HepG2 (cell line): ENCODE data around the gene ADD2. TPM values are rescaled to one million over a fixed set of nuclear protein-coding genes. Genes with fewer than 3 reads are reported as not detected.
A peak's percentile ranks its signal among the peaks of the same experiment; 100 is the strongest.

Experiments
- ATAC-seq: fragments of 200-7000 bp; cut with Tn5 transposase; 3 replicates; pipeline ENCODE4 v1.9.1; 2020; ENCODE audit warnings: mild to moderate bottlenecking, moderate library complexity
- BruUV-seq: library from RNA; stranded (reverse); fragments of 400-500 nt; replicated peaks from 2 replicates; lab custom pipeline; 2021; lab: Mats Ljungman, UMichigan
- CTCF ChIA-PET: fragments of 300-600 bp; formaldehyde crosslinking; extraction: SDS; loops from one replicate; lab custom pipeline; 2021; ENCODE audit warnings: low total read pairs, inconsistent platforms, low intra/inter-chr PET ratio; lab: Yijun Ruan, JAX
- POLR2A ChIA-PET: fragments of 350-600 bp; sonication (Branson Sonifier 250); formaldehyde crosslinking; loops from one replicate; lab custom pipeline; 2020; ENCODE audit warnings: antibody characterized with exemption, inconsistent platforms; lab: Yijun Ruan, JAX
- DNase-seq: peaks from one replicate; pipeline ENCODE4 v3.0.0-alpha.2; 2015; ENCODE audit warnings: low spot score
- FAIRE-seq: peaks from 3 replicates; lab custom pipeline; 2011; peaks lifted over from hg19 to GRCh38; lab: Jason Lieb, UNC
- H2AFZ ChIP-seq: one replicate; pipeline ENCODE4 v1.6.1; 2011; ENCODE audit warnings: low read length, inconsistent platforms
- H3K27ac ChIP-seq: fragments of 300-600 bp; 3 replicates; pipeline ENCODE4 v1.8.0; 2011; ENCODE audit warnings: mixed run types, mild to moderate bottlenecking, mixed read lengths, low read length, inconsistent platforms; ENCODE audit not compliant: insufficient read depth; ENCODE audit errors: extremely low read length
- H3K27me3 ChIP-seq, 2 experiments: fragments of 200-600 bp in 1 of 2; 2 replicates in 1 of 2; 3 replicates in 1 of 2; pipeline versions ENCODE4 v1.6.0 to v1.8.0; 2011; ENCODE audit warnings: low read length in 2 of 2, mild to moderate bottlenecking in 2 of 2, moderate library complexity in 2 of 2, inconsistent platforms in 1 of 2; ENCODE audit not compliant: insufficient read depth in 2 of 2, control insufficient read depth in 1 of 2
- H3K36me3 ChIP-seq, 2 experiments: fragments of 200-600 bp in 1 of 2; replicated peaks in 1 of 2; 2 replicates in 1 of 2; 3 replicates in 1 of 2; pipeline versions ENCODE4 v1.5.1 to v1.8.0; 2011; ENCODE audit warnings: low read length in 2 of 2, inconsistent platforms in 1 of 2; ENCODE audit not compliant: insufficient read depth in 2 of 2, control insufficient read depth in 1 of 2
- H3K4me1 ChIP-seq: 2 replicates; pipeline ENCODE4 v1.5.1; 2012; ENCODE audit warnings: low read length, inconsistent platforms; ENCODE audit not compliant: insufficient read depth
- H3K4me2 ChIP-seq: 2 replicates; pipeline ENCODE4 v1.6.0; 2011; ENCODE audit warnings: low read depth, low read length, inconsistent platforms
- H3K4me3 ChIP-seq, 3 experiments: fragments of 200-600 bp in 1 of 3; sonication (generic), shearing (Covaris generic) in 1 of 3; replicated peaks in 1 of 3; 2 replicates each; pipeline ENCODE4 v1.5.1; 2011 to 2016; ENCODE audit warnings: low read length in 3 of 3, inconsistent platforms in 2 of 3, low read depth in 2 of 3, mild to moderate bottlenecking in 2 of 3, control low read depth in 1 of 3, mixed read lengths in 1 of 3; ENCODE audit not compliant: insufficient read depth in 1 of 3
- H3K79me2 ChIP-seq: one replicate; pipeline ENCODE4 v1.6.1; 2011; ENCODE audit warnings: low read length, inconsistent platforms; ENCODE audit not compliant: insufficient read depth
- H3K9ac ChIP-seq: 2 replicates; pipeline ENCODE4 v1.6.0; 2011; ENCODE audit warnings: mild to moderate bottlenecking, low read depth, low read length, inconsistent platforms; ENCODE audit not compliant: insufficient read depth
- H3K9me3 ChIP-seq: 2 replicates; pipeline ENCODE4 v1.5.1; 2012; ENCODE audit warnings: mild to moderate bottlenecking, low read length
- H4K20me1 ChIP-seq: 2 replicates; pipeline ENCODE4 v1.6.0; 2011; ENCODE audit warnings: inconsistent platforms, mild to moderate bottlenecking, low read length, moderate library complexity; ENCODE audit not compliant: insufficient read depth
- HDAC6 ChIP-seq: fragments of 200-600 bp; sonication (generic); IDR thresholded peaks from 2 replicates; pipeline ENCODE4 v1.7.0; 2017; ENCODE audit warnings: mild to moderate bottlenecking, antibody characterized with exemption, low read length, low read depth
- HNF4A ChIP-seq: sonication (generic); formaldehyde crosslinking; IDR thresholded peaks from 2 replicates; pipeline ENCODE4 v1.4.0; 2020; ENCODE audit warnings: missing genetic modification reagents
- HNRNPL ChIP-seq: fragments of 200-400 bp; formaldehyde crosslinking; IDR thresholded peaks from 2 replicates; pipeline ENCODE4 v1.6.1; 2017; ENCODE audit warnings: mild to moderate bottlenecking, low read depth, low read length
- POLR2G ChIP-seq: fragments of 200-400 bp; formaldehyde crosslinking; IDR thresholded peaks from 2 replicates; pipeline ENCODE4 v1.6.1; 2018; ENCODE audit warnings: mild to moderate bottlenecking, low read depth, low read length, moderate library complexity
- PPARG ChIP-seq: conservative IDR thresholded peaks from 2 replicates; pipeline ENCODE4 v1.6.1; 2016; ENCODE audit warnings: missing biosample characterization, missing genetic modification reagents
- SATB2 ChIP-seq: sonication (generic); formaldehyde crosslinking; IDR thresholded peaks from 2 replicates; pipeline ENCODE4 v1.5.0; 2020; ENCODE audit warnings: missing genetic modification reagents
- SP5 ChIP-seq: IDR thresholded peaks from 2 replicates; pipeline ENCODE4 v1.6.1; 2016; ENCODE audit warnings: low read depth, borderline replicate concordance
- ZNF354B ChIP-seq: sonication (generic); formaldehyde crosslinking; IDR thresholded peaks from 2 replicates; pipeline ENCODE4 v1.8.0; 2022; ENCODE audit warnings: mild to moderate bottlenecking, missing genetic modification reagents
- ZNF430 ChIP-seq: sonication (generic); formaldehyde crosslinking; IDR thresholded peaks from 2 replicates; pipeline ENCODE4 v1.9.0; 2021; ENCODE audit warnings: mild to moderate bottlenecking, missing genetic modification reagents
- ZNF644 ChIP-seq: IDR thresholded peaks from 2 replicates; pipeline ENCODE4 v1.6.1; 2016; ENCODE audit warnings: low read depth
- WGBS: methylation state at CpG from one replicate; pipeline ENCODE4 v1.1.6; 2017; ENCODE audit warnings: low lambda C conversion rate; 5-methylcytosine and 5-hydroxymethylcytosine counted together
- in situ Hi-C: cut with HindIII; loops from 2 replicates; pipeline ENCODE4 v1.10.0; 2017; ENCODE audit warnings: low pct_unique_long_range_greater_than_20kb; ENCODE audit not compliant: extremely low pct_ligation_motif_present
- intact Hi-C: fragments of 100-400 bp; cut with micrococcal nuclease; formaldehyde crosslinking; loops from one replicate; pipeline ENCODE4 v1.10.0; 2022; ENCODE audit not compliant: unreplicated experiment
- polyA plus RNA-seq, 8 experiments: library from polyadenylated mRNA; depleted of rRNA in 3 of 8; stranded (reverse) in 7 of 8; unstranded in 1 of 8; fragments of >200 nt; fragmentation: Illumina TruSeq in 4 of 8; extraction: Trizol in 4 of 8; gene quantifications; 2 replicates each; pipeline versions ENCODE4 v1.2.1 to v1.2.3, GENCODE V29; 2011 to 2016; ENCODE audit warnings: low read depth in 4 of 8, missing spikeins in 1 of 8, mixed read lengths in 1 of 8; ENCODE audit not compliant: insufficient read depth in 1 of 8
- total RNA-seq, 5 experiments: library from RNA; depleted of rRNA; stranded (reverse); fragments of >200 nt; fragmentation: Illumina TruSeq; extraction: Trizol; gene quantifications; 2 replicates each; pipeline ENCODE4 v1.2.3, GENCODE V29; 2016; ENCODE audit warnings: low read depth in 1 of 5
- TF ChIP-seq, protein P1 (sequence below): sonication (generic); formaldehyde crosslinking; IDR thresholded peaks from 2 replicates; pipeline ENCODE4 v1.5.0; 2020; ENCODE audit warnings: missing genetic modification reagents
- TF ChIP-seq, protein P2 (sequence below): sonication (generic); formaldehyde crosslinking; IDR thresholded peaks from 2 replicates; pipeline ENCODE4 v1.4.0; 2020; ENCODE audit warnings: mild to moderate bottlenecking, missing genetic modification reagents
- TF ChIP-seq, protein P3 (sequence below): sonication (generic); formaldehyde crosslinking; IDR thresholded peaks from 2 replicates; pipeline ENCODE4 v1.8.0; 2022; ENCODE audit warnings: mild to moderate bottlenecking, missing genetic modification reagents, borderline replicate concordance
- TF ChIP-seq, protein P4 (sequence below): sonication (generic); formaldehyde crosslinking; IDR thresholded peaks from 2 replicates; pipeline ENCODE4 v1.5.0; 2020; ENCODE audit warnings: missing genetic modification reagents
- TF ChIP-seq, protein P5 (sequence below): sonication (generic); formaldehyde crosslinking; IDR thresholded peaks from 2 replicates; pipeline ENCODE4 v1.5.1; 2020; ENCODE audit warnings: mild to moderate bottlenecking, missing genetic modification reagents, moderate library complexity
- TF ChIP-seq, protein P6 (sequence below): sonication (generic); formaldehyde crosslinking; IDR thresholded peaks from 2 replicates; pipeline ENCODE4 v1.4.0; 2020; ENCODE audit warnings: low read depth, mild to moderate bottlenecking, missing genetic modification reagents

The ADD2 gene
- total and polyA plus RNA-seq, 2 of the 13 experiments (the other 11 are each of a cell fraction or from before 2014, with no cell fraction given): 0.05 to 0.13 TPM

DNA sequence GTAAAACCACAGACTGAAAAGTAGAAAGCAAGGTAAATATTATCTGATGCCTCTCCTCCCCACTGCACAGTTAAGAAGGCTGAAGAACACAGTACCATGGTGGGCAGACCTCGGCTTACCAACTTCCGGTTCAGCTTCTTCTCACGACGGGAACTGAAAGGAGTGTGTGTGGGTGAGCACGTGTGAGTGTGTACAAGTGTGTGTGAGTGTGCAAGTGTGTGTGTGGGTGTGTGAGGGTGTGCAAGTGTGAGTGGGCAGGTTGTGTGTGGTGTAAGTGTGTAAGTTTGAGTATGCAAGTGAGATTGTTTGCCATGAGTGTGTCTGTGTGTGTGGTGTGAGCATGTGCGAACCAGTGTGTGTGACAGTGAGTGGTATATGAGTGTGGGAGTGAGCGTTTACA, 103.5 kb downstream of the ADD2 start:
- Histone ChIP-seq H3K9ac (no peak overlapping the region), H3K9me3 (no peaks in the 10 kb centered on the region), H2AFZ (no peak overlapping the region), H4K20me1 (no peaks in the 10 kb centered on the region), H3K4me3 (no peak overlapping the region), H3K27me3 (peaks cover 2 to 31% of the 10 kb centered on the region in 2 experiments; a peak in 2 of 5 replicates), H3K79me2 (no peaks in the 10 kb centered on the region), H3K27ac (no peak overlapping the region), H3K36me3 (no peaks in the 10 kb centered on the region), H3K4me1 (no peaks in the 10 kb centered on the region), H3K4me2 (no peak overlapping the region)
- CTCF ChIA-PET: no interaction called here
- 40% methylated on average over 7 of the region's 7 CpGs for WGBS
- intact Hi-C loops: no loop called here
- BruUV-seq: no TSS peak
- in situ Hi-C loops: no loop called here
- POLR2A ChIA-PET: interaction anchor here (0.5 kb wide), 1 partner anchor 401 kb away, joined by 3 read pairs; no protein-coding TSS in a partner anchor
- TF ChIP-seq, protein P1, sequence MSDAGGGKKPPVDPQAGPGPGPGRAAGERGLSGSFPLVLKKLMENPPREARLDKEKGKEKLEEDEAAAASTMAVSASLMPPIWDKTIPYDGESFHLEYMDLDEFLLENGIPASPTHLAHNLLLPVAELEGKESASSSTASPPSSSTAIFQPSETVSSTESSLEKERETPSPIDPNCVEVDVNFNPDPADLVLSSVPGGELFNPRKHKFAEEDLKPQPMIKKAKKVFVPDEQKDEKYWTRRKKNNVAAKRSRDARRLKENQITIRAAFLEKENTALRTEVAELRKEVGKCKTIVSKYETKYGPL (CRISPR knock-in tag): no peak
- TF ChIP-seq, protein P2, sequence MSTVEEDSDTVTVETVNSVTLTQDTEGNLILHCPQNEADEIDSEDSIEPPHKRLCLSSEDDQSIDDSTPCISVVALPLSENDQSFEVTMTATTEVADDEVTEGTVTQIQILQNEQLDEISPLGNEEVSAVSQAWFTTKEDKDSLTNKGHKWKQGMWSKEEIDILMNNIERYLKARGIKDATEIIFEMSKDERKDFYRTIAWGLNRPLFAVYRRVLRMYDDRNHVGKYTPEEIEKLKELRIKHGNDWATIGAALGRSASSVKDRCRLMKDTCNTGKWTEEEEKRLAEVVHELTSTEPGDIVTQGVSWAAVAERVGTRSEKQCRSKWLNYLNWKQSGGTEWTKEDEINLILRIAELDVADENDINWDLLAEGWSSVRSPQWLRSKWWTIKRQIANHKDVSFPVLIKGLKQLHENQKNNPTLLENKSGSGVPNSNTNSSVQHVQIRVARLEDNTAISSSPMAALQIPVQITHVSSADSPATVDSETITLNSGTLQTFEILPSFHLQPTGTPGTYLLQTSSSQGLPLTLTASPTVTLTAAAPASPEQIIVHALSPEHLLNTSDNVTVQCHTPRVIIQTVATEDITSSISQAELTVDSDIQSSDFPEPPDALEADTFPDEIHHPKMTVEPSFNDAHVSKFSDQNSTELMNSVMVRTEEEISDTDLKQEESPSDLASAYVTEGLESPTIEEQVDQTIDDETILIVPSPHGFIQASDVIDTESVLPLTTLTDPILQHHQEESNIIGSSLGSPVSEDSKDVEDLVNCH (CRISPR knock-in tag): no peak
- TF ChIP-seq, protein P3, sequence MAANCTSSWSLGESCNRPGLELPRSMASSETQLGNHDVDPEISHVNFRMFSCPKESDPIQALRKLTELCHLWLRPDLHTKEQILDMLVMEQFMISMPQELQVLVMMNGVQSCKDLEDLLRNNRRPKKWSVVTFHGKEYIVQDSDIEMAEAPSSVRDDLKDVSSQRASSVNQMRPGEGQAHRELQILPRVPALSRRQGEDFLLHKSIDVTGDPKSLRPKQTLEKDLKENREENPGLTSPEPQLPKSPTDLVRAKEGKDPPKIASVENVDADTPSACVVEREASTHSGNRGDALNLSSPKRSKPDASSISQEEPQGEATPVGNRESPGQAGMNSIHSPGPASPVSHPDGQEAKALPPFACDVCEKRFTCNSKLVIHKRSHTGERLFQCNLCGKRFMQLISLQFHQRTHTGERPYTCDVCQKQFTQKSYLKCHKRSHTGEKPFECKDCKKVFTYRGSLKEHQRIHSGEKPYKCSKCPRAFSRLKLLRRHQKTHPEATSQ (CRISPR knock-in tag): no peak
- no peak for TF ChIP-seq ZNF430 (CRISPR knock-in tag)
- no peak for TF ChIP-seq SATB2 (CRISPR knock-in tag)
- TF ChIP-seq HDAC6: no peak
- TF ChIP-seq HNF4A (CRISPR knock-in tag): no peak
- no peak for TF ChIP-seq POLR2G
- TF ChIP-seq, protein P4, sequence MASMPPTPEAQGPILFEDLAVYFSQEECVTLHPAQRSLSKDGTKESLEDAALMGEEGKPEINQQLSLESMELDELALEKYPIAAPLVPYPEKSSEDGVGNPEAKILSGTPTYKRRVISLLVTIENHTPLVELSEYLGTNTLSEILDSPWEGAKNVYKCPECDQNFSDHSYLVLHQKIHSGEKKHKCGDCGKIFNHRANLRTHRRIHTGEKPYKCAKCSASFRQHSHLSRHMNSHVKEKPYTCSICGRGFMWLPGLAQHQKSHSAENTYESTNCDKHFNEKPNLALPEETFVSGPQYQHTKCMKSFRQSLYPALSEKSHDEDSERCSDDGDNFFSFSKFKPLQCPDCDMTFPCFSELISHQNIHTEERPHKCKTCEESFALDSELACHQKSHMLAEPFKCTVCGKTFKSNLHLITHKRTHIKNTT (CRISPR knock-in tag): no peak
- no peak for TF ChIP-seq ZNF644 (CRISPR knock-in tag)
- TF ChIP-seq PPARG: no peak
- TF ChIP-seq ZNF354B (CRISPR knock-in tag): no peak
- TF ChIP-seq SP5: no peak
- TF ChIP-seq, protein P5, sequence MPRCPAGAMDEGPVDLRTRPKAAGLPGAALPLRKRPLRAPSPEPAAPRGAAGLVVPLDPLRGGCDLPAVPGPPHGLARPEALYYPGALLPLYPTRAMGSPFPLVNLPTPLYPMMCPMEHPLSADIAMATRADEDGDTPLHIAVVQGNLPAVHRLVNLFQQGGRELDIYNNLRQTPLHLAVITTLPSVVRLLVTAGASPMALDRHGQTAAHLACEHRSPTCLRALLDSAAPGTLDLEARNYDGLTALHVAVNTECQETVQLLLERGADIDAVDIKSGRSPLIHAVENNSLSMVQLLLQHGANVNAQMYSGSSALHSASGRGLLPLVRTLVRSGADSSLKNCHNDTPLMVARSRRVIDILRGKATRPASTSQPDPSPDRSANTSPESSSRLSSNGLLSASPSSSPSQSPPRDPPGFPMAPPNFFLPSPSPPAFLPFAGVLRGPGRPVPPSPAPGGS: no peak
- TF ChIP-seq HNRNPL: no peak
- TF ChIP-seq, protein P6, sequence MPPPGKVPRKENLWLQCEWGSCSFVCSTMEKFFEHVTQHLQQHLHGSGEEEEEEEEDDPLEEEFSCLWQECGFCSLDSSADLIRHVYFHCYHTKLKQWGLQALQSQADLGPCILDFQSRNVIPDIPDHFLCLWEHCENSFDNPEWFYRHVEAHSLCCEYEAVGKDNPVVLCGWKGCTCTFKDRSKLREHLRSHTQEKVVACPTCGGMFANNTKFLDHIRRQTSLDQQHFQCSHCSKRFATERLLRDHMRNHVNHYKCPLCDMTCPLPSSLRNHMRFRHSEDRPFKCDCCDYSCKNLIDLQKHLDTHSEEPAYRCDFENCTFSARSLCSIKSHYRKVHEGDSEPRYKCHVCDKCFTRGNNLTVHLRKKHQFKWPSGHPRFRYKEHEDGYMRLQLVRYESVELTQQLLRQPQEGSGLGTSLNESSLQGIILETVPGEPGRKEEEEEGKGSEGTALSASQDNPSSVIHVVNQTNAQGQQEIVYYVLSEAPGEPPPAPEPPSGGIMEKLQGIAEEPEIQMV (CRISPR knock-in tag): no peak
- ATAC-seq (no peak), DNase-seq (no peak), FAIRE-seq (peak; percentile 34)
